Measurements from ENCODE around the gene GPRC5C. TPM values are rescaled to one million over a fixed set of nuclear protein-coding genes. Genes with fewer than 3 reads are reported as not detected.

GPRC5C gene
- total and polyA plus RNA-seq, 9 of the 15 experiments (the other 6 are each of a cell fraction or from before 2014, with no cell fraction given) = 0.28 to 9.0 (median 4.1) TPM

DNA sequence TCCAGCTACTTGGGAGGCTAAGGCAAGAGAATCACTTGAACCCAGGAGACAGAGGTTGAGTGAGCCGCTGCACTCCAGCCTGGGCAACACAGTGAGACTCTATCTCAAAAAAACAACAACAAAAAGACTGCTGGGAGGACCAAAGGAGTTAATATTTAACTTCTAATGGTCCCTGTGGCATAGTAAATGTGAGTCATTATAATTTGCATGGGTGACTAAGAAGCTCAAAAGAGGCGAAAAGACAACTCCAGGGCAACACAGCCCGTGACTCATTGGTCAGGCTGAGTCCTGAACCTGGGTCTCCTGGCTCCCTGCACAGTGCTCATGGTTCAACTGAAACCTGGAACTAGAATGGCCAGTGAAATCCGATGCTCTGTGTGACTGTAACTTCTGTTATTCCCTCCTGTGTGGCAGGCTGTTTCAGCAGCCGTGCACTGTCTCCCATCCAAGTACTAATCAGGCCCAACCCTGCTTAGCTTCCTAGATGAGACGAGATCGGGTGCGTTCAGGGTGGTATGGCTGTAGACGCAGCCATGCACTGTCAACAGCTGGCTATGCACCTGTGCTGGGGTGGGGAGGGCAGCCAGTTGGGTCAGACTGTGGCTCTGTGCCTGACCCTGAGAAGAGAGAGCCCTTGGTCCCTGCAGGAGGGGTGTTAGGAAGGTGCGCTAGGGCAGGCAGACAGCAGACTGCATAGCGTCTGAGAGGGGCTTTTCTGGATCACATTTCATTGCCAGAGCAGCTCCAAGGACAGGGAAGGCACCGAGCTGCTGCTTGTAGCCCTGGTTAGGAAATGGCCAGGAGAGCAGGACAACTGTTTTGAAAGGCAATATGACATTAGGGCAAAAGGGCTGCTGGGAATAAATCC lies 14.5 kb upstream of the GPRC5C start (continued):
- TF ChIP-seq, protein P1, sequence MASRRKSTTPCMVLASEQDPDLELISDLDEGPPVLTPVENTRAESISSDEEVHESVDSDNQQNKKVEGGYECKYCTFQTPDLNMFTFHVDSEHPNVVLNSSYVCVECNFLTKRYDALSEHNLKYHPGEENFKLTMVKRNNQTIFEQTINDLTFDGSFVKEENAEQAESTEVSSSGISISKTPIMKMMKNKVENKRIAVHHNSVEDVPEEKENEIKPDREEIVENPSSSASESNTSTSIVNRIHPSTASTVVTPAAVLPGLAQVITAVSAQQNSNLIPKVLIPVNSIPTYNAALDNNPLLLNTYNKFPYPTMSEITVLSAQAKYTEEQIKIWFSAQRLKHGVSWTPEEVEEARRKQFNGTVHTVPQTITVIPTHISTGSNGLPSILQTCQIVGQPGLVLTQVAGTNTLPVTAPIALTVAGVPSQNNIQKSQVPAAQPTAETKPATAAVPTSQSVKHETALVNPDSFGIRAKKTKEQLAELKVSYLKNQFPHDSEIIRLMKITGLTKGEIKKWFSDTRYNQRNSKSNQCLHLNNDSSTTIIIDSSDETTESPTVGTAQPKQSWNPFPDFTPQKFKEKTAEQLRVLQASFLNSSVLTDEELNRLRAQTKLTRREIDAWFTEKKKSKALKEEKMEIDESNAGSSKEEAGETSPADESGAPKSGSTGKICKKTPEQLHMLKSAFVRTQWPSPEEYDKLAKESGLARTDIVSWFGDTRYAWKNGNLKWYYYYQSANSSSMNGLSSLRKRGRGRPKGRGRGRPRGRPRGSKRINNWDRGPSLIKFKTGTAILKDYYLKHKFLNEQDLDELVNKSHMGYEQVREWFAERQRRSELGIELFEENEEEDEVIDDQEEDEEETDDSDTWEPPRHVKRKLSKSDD (conservative IDR thresholded peaks at IDR 0.05; ENCODE audit: low read length) = no peak
- TF ChIP-seq NFE2L1 (tag; IDR thresholded peaks at IDR 0.05; ENCODE audit: borderline replicate concordance, low read depth) (no peak), GTF2F1 (IDR thresholded peaks at IDR 0.05; ENCODE audit: low read depth, low read length) (no peak), CCAR2 (IDR thresholded peaks at IDR 0.05; ENCODE audit: low read depth, low read length) (no peak), CREB3L1 (IDR thresholded peaks at IDR 0.05; ENCODE audit: borderline replicate concordance, low read depth) (no peak), CBFA2T3 (IDR thresholded peaks at IDR 0.05) (no peak)
- TF ChIP-seq, protein P2, sequence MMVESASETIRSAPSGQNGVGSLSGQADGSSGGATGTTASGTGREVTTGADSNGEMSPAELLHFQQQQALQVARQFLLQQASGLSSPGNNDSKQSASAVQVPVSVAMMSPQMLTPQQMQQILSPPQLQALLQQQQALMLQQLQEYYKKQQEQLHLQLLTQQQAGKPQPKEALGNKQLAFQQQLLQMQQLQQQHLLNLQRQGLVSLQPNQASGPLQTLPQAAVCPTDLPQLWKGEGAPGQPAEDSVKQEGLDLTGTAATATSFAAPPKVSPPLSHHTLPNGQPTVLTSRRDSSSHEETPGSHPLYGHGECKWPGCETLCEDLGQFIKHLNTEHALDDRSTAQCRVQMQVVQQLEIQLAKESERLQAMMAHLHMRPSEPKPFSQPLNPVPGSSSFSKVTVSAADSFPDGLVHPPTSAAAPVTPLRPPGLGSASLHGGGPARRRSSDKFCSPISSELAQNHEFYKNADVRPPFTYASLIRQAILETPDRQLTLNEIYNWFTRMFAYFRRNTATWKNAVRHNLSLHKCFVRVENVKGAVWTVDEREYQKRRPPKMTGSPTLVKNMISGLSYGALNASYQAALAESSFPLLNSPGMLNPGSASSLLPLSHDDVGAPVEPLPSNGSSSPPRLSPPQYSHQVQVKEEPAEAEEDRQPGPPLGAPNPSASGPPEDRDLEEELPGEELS (CRISPR knock-in tag; IDR thresholded peaks at IDR 0.05; ENCODE audit: borderline replicate concordance) = no peak
- TF ChIP-seq, protein P3, sequence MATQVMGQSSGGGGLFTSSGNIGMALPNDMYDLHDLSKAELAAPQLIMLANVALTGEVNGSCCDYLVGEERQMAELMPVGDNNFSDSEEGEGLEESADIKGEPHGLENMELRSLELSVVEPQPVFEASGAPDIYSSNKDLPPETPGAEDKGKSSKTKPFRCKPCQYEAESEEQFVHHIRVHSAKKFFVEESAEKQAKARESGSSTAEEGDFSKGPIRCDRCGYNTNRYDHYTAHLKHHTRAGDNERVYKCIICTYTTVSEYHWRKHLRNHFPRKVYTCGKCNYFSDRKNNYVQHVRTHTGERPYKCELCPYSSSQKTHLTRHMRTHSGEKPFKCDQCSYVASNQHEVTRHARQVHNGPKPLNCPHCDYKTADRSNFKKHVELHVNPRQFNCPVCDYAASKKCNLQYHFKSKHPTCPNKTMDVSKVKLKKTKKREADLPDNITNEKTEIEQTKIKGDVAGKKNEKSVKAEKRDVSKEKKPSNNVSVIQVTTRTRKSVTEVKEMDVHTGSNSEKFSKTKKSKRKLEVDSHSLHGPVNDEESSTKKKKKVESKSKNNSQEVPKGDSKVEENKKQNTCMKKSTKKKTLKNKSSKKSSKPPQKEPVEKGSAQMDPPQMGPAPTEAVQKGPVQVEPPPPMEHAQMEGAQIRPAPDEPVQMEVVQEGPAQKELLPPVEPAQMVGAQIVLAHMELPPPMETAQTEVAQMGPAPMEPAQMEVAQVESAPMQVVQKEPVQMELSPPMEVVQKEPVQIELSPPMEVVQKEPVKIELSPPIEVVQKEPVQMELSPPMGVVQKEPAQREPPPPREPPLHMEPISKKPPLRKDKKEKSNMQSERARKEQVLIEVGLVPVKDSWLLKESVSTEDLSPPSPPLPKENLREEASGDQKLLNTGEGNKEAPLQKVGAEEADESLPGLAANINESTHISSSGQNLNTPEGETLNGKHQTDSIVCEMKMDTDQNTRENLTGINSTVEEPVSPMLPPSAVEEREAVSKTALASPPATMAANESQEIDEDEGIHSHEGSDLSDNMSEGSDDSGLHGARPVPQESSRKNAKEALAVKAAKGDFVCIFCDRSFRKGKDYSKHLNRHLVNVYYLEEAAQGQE (IDR thresholded peaks at IDR 0.05; ENCODE audit: borderline replicate concordance) = no peak
- TF ChIP-seq, protein P3 (CRISPR knock-in tag; IDR thresholded peaks at IDR 0.05; ENCODE audit: low read depth) = no peak
